ENCODE measurements around the gene NFASC.
A peak's percentile ranks its signal among the peaks of the same experiment; 100 is the strongest.

The NFASC gene

DNA sequence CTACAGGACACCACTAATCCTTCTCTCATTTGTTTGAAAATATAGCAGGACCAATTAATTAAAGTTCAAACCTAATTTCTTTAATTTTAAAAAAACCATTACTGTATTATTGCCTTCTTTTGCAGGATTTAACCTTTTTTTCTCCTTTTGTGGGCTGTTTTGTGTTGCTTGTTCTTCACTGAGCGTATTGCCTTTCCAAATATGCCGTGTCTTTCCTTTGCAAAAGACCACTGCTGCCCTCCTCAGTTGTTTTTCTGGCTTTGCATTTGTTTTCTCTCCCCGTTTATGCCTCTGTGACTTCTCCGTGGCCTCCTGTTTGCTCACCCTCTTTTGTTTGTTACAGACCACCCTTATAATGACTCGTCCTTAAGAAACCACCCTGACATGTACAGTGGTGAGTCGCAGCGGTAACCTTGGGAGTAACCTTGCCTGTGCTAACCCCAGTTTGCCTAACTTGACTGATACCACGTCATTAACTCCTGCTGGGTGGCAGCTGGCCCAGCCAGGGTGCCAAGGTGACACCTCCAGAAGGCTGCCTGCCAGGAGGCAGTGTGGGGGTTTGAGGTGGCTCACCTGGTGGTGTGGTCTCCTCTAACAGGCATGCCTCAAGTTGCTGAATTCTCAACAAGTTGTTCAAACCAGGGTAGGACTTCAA lies 91.2 kb downstream of the NFASC start:
- DNase-seq: no peak

DNA sequence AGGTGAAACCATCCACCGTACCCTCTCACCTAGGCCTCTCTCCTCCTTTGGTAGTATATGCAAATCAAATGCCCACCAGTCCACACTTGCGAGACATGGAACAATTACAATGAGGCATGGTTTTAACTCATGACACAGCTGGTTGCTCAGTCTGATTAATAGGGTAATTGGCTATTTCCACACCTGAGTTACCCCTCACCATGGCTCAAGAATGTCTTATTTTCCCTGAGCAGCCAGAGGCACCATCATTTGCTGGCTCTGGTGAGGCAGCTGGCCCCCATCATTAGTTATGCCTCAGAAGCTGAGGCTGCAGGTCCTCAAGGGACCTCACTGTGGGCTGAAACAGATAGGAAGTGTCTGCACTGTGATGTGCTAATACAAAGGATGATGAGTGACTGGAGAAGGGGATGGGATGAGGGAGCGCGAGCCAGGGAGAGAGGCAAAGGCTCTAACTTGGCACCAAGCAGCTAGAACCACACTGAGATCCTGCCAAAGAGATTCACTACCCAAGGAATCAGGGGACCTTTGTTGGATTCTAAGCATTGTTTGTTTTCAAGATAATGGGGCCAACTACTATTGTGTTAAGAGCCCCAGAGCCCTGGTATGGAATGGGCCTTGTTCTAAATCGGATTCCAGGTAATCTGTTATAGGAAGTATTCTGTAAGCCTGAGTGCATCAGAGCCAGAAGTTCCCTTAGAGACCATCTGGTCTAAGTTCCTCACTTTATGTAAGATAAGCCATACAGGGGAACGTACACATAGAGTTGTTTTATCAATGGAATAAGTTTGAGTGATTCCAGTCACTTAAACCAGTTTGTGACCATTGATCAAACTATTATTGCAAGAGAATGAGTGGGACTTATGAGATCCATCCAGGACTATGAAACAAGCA lies 92.3 kb downstream of the NFASC start:
- no peak for DNase-seq

DNA sequence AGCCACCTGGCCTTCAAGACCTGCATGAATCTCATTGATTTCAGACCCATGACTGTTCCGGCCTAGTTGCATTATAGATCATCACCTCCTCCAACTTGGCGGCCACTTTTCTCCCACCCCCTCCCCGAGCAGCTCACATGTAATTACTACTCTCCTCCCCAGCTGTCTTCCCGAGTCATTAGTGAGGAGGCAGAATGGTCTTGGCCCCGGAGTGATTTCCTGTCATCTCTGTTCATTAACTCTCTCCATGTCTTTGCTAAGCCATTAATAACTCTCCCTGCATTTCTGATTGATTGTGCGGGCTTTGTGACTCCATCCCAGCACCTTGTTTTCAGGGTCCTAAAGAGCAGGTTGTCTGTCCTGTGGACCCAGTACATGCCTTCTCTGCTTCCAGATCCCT lies 96.8 kb downstream of the NFASC start:
- no peak for DNase-seq

DNA sequence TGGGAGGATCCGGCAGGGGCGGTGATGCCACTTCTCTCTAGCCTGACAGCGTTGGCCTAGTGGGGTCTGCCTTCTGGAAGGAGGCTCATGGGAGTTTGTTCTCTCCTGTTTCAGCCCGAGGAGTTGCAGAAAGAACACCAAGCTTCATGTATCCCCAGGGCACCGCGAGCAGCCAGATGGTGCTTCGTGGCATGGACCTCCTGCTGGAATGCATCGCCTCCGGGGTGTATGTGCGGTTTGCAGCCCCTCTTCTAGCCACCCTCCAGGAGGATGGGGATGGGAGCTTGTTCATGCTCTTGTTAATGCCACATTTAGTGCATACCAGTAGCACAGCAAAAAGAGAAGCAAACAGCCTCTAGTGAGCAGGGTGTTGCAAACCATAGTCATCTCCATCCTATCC lies 97.5 kb downstream of the NFASC start:
- no peak for DNase-seq

DNA sequence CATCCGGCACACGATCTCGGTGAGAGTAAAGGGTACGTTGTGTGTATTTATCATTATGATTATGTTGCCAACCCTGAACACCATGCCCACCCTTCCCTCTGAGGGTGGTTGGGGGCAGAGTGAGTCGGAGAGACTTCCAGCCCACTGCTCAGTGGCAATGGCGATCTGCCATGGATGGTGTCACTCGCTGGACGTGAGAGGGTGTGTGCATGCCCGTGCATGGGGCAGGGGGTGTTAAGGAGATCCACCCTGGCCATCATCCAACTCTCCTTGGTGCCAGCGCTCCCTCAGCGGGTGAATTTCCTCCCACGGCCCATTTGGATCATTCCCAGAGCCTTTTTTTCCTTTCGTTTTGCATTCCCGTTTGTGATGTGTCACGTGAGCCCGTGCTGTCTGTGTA lies 98.3 kb downstream of the NFASC start:
- no peak for DNase-seq

DNA sequence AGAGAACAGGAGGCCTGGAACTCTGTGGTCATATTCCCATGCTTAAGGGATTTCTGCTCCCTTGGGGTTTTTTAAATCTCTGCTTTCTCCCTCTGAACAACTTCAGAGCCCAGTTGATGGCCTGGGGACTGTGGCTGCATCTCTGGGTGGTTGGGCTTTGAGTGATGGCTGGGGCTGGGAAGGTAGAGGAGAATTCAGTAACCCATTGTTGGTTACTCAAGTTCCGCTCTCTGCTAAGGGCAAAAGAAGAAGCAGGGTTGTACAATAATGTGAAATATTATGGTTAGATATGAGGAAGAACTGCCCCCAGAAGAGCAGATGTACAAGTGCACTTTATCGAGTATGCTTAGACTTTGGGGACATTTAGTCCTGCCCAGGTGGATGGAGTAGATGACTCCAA lies 100.3 kb downstream of the NFASC start:
- DNase-seq: no peak

DNA sequence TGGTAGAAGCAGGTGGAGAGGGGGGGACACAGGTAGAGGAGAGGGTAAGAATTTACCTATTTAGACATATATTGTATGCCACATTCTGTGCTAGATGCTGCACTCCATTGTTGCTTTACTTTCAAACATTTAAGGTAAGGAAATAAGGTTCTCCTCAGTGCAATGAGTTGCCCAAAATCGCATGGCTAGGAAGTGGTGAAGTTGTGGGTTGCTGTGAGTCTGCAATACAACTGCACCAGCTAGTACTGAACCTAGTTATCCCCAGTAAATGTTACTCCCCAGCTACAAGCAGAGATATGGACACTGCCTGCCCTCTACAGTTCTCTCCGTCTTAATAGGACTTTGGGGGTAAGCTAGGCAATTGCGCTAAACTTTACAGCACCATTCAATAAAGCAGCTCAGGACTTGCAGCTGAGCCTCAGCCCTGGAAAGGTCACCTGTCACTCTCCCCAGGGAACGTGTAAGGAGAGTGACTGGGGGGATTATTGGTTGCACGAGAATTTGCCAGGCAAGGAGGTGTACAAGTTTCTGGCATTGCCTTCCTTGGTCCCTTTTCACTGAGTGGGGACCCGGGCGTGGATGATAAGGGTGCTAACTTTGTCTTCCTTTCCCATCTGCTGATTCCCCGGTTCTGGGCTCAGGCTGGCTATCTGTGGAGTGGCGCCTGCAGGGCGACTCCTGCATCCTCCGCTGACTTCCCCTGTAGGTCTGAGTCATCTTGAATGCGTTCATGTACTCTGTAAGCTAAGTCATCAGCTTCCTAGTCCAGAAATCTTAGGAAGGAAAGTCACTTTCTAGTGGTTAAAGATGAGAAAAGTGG lies 101.1 kb downstream of the NFASC start:
- no peak for DNase-seq

DNA sequence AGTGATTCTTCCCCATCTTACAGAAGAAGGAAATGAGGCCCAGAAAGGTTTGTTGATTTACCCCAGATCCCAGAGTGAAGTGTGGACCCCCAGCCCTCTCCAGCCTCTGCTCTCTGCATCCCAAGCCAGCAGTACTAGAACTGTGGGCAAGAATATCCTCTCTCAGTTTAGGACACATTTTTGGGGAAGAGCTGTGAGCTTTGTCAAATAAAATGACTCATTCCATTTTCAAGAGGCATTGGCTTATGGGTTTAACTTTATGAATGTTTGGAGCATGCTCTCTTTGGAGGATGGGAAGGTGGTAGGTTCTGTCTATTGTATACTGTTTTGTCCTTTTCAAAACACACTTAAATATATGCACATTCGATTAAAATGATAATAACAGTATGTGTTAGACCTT lies 101.8 kb downstream of the NFASC start:
- DNase-seq: no peak

DNA sequence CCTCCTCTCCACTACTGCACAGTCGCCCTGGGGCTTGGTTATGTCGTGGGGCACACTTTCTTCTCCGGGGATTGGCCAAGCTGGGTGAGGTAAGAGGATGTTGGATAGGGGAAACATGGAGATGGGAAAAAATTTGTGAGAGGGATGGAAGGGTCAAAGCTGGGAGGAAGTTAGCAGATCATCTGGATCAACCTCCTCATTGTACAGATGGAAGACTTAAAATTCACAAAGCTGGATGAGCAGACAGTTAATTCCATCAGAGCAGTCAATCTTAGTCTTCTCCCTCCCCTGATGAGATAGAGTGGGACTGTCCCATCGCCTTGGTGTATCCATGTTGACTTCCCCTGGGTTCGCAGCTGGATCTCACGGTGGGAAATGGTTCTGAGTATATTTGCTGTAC lies 102.8 kb downstream of the NFASC start:
- no peak for DNase-seq

DNA sequence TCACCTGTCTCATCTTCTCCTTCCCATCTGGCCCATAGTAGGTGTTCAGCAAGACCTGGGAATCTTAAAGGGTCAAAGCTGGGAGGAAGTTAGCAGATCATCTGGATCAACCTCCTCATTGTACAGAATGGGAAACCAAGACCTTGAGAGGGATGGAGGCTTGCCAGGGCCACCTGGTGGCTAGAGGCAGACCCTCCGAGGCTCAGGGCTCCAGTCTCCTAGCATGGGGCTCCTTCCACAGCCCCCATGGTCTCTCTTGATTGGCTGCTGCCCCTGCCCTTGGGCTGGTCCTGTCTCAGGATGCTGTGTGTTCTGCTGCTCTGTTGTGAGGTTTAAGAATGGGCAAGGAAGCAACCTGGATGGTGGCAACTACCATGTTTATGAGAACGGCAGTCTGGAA lies 103.7 kb downstream of the NFASC start:
- DNase-seq: no peak

DNA sequence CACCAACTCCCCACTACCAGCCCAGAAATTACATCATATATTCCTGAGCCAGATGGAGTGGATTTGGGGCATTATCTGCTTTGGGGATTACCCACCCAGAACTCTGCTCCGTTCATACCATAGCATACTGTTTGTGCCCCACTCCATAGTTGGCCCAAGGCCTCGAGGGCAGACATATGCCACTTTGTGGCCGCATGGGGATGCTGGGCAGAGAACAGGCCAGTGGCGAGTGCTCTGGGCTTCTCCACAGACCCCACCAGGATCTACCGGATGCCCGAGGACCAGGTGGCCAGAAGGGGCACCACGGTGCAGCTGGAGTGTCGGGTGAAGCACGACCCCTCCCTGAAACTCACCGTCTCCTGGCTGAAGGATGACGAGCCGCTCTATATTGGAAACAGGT lies 104.4 kb downstream of the NFASC start:
- DNase-seq: no peak

DNA sequence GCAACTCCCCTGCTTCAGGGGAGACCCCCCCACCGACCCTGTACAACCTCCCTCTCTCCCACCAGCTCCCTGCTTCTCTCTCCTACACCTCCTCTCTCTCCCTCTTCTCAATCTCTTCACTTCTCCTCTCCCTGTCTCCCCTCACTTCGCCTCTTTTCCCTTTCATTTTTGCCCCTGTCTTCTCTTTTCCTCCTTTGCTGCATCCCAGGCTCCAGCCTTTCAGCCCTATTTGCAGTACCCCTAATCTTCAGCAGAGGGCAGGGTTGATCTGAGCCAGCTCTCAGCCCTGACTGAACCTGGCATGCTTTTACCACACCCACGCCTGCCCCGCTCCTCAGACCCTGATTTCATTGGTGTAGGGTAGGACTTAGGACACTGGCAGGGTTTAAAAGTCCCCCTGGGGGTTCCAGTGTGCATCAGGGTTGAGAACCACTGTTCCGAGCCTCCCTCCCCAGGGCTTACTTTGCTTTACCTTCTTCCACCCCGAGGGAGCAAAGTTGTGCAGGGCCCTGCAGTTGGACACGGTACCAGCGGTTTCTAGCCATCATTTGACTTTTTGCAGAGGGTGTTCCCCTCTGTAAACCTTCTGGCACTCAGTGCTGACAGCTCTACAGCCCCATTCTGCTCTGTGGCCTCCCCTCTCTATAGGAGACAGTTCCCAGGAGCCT lies 105.0 kb downstream of the NFASC start:
- peak; percentile 56 to 61 for DNase-seq

DNA sequence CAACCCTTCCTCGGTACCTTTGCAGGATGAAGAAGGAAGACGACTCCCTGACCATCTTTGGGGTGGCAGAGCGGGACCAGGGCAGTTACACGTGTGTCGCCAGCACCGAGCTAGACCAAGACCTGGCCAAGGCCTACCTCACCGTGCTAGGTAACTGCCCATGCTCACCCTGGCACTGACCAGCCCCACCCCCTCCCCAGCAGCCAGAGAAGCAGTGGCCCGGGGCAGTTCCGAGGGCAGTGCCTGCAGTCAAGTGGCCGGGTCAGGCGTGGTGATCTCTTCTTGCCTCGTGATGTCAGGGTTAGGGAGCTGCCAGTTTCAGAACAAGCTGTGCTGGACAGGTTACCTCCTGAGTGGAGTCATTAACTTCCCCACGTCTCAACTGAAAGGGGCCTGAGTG lies 106.0 kb downstream of the NFASC start:
- DNase-seq: no peak

DNA sequence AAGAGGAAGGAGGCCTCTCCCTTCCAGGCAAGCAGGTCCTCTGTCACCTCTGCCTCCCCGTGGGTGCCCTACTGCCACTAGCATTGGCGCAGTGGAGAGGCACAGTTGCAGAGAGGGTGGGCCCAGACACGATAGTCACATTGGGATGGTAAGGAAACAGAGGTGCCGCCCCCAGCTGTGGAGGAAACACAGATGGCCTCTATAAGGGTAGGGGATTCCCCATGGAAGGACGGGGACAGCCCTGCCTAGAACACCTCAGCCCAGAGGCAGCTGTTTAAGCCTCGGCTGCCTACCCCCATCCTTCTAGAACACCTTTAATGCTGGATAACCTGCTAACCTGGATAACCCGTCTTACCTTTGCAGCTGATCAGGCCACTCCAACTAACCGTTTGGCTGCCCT lies 106.7 kb downstream of the NFASC start:
- no peak for DNase-seq

DNA sequence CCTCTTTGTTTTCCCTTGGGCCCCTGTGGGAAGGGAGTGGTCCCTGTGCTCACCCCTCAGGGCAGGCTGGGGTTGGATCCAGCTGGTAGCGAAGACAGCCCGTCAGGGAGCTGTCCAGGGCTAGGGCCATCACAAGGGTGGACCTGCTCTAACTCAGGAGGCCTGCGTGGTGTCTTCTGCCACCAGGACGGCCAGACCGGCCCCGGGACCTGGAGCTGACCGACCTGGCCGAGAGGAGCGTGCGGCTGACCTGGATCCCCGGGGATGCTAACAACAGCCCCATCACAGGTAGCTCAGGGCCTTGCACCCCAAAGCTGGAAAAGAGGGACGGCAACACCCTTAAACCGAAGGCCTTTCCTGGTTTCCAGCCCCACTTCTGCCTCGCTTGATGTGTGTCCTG lies 108.1 kb downstream of the NFASC start:
- no peak for DNase-seq

DNA sequence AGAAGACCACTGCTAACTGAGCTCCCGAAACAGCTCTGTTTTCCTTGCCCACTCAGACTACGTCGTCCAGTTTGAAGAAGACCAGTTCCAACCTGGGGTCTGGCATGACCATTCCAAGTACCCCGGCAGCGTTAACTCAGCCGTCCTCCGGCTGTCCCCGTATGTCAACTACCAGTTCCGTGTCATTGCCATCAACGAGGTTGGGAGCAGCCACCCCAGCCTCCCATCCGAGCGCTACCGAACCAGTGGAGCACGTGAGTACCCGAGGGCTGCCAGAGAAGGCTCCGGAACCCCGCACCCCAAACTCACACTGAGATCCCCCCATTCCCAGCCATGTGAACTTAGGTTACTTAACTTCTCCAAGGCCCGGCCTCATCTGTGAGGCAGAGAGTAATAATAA lies 108.6 kb downstream of the NFASC start:
- no peak for DNase-seq

DNA sequence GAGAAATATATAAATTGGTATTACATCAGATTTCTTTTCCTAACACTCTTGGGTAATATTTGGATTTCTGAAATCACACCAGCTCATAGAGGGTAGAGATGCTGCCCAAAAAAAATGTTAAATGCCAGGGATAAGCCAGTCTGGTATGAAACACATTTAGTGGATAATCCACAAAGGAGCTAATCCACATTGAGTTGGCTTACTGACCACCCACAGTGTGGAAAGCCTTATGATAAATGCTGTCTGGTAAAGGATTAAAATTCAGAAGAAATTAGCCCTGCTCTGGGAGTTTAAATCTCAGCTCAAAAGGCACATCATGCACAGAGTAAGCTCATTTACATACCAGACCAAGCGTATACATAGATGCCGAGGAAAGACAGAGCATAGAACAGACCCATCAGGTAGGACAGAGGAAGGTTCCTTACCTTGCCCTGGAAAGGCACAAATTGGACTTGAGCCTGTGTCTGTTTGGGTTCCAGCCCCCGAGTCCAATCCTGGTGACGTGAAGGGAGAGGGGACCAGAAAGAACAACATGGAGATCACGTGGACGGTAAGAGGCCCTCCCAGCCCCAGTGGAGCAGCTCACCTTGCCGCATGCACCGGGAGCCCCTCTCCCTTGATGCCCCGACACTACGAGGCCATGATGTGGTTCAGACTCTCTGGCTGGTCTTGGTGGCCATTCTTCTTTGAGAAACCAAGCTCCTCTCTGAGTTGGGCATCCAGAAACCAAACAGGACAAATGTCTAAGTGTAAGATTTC lies 109.4 kb downstream of the NFASC start:
- no peak for DNase-seq

DNA sequence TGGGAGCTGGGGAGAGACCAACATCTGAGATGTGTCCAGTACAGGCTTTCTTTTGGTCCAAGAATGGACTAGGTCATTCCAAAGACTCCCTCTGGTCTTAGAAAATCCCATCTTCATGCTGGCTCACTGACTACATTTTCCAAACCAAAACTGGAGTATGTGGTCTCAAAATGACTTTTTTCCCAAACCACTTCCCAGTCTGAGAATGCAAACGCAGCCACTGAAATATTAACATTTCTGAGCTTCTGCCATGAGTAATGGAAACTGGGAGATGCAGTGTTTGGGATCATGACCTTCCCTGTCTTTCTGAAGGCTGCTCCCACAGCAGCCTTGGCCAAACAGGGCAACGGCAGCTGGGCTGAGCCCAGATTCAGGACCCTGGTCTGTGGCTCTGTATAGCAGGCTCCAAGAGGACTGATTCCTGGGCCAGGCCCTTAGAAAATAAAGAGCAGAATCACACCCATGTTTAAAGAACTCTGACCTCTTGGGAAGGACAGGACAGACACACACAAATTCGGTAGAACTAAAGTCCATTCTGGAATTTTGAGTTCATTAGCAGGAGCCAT lies 110.3 kb downstream of the NFASC start:
- no peak for DNase-seq

DNA sequence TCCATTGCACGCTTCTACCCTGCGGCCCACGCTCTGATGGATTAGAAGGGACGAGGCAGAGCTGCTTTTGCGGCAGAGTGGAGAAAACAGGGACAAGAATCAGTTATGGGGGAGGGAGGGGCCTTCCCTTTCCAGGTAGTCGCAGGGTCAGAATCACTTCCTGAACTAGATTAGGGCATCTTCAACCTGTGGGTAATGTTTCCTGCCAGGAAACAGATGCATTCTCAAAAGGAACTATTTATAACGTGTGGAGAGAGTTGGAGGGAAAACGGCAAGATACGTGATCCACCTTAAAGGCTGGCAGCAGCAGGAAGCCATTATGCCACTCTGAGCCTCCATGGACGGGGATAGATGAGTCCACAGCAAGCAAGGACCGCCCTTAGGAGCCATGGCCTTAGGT lies 112.5 kb downstream of the NFASC start:
- DNase-seq: no peak

DNA sequence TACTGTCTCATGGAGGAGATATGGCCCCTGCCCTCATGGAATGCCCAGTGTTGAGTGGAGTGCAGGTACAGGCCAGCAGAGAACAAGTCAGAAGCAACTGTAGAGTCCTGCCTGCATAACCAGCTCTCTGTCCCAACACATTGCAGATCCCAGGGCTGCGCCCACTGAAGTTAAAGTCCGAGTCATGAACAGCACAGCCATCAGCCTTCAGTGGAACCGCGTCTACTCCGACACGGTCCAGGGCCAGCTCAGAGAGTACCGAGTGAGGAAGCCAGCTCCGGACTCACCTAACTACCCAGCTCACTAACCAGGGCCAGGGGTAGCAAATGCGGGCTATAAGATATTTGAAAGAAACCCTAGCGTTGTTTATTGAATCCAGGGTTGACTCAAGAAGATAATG lies 113.2 kb downstream of the NFASC start:
- DNase-seq: no peak

DNA sequence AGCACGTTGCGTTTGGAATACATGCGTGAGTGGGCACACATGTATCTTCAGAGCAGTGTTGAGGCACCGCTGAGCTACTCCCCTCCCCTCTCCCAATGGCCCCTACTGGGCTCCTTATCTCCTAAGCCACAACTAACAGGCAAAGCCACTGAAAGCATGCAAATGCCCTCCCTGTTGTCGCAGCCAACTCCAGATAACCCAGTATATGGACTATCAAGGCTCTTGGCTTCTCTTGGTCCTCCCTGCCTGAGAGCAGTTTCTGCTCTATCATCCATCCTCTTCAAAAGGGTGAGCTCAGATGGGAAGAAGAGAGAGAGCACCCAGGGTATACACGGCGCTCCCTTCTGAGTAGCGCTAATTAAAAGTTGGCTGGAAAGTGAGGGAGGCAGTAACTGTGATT lies 113.8 kb downstream of the NFASC start:
- no peak for DNase-seq

DNA sequence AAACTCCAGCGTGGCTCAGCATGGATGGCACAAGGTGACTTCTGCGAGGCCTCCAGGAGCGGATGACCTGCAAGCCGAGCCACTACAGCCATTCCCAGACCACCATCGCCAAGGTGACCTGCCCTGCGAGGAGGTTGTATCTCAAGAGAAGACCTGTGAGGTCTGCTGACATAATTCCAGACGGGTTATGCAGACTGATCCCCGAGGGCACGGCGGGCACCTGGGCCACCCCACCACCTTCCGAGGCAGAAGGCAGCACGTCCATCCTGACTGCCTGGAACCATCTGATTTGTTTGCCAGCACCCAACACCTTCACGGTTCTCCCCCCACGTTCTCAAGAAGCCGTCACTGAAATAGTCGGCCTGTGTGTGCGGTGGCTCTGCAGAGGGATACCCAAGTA lies 115.5 kb downstream of the NFASC start:
- DNase-seq: no peak

All from stimulated activated CD4-positive, alpha-beta T cell treated with anti-CD3 and anti-CD28 coated beads, Interleukin-2, amount 100 ng/mL, for 48 hours (primary cell).